HEK293 (cell line): ENCODE data around the gene ACAP2.

Experiments
- CTCF ChIA-PET: fragments of 350-600 bp; formaldehyde crosslinking; extraction: SDS; loops from one replicate; lab custom pipeline; 2021; ENCODE audit warnings: antibody characterized with exemption; lab: Yijun Ruan, JAX
- POLR2A ChIA-PET: fragments of 300-600 bp; formaldehyde crosslinking; extraction: SDS; loops from one replicate; lab custom pipeline; 2020; ENCODE audit warnings: antibody characterized with exemption, inconsistent platforms; lab: Yijun Ruan, JAX
- H3K27ac ChIP-seq: fragments of 200-500 bp; sonication (Bioruptor generic); 2 replicates; pipeline ENCODE4 v1.5.1; 2014; ENCODE audit warnings: low read depth, low read length, control low read depth, inconsistent platforms; ENCODE audit errors: extremely low read depth
- H3K36me3 ChIP-seq, 2 experiments: fragments of 200-500 bp in 1 of 2; sonication (Bioruptor generic) in 1 of 2; 1 replicate in 1 of 2; 2 replicates in 1 of 2; pipeline ENCODE4 v1.5.1; 2014 to 2017; ENCODE audit warnings: inconsistent platforms in 2 of 2, low read length in 2 of 2; ENCODE audit not compliant: control insufficient read depth in 2 of 2, insufficient read depth in 1 of 2
- H3K4me1 ChIP-seq: fragments of 200-500 bp; sonication (Bioruptor generic); 2 replicates; pipeline ENCODE4 v1.5.1; 2014; ENCODE audit warnings: mild to moderate bottlenecking, low read length, inconsistent platforms; ENCODE audit not compliant: control insufficient read depth, insufficient read depth
- H3K4me3 ChIP-seq: 2 replicates; pipeline ENCODE4 v1.5.1; 2011; ENCODE audit warnings: low read depth, mild to moderate bottlenecking, control low read depth, low read length, moderate library complexity
- H3K9me3 ChIP-seq: fragments of 200-500 bp; sonication (Bioruptor generic); 2 replicates; pipeline ENCODE4 v1.5.1; 2014; ENCODE audit warnings: low read depth, low read length, inconsistent platforms; ENCODE audit not compliant: control insufficient read depth, insufficient read depth
- BCL11B ChIP-seq: fragments of 450-650 bp; formaldehyde crosslinking; IDR thresholded peaks from 2 replicates; pipeline ENCODE4 v1.5.1; 2016; ENCODE audit warnings: low read depth, missing biosample characterization, missing genetic modification characterization
- KLF9 ChIP-seq: fragments of 450-650 bp; formaldehyde crosslinking; IDR thresholded peaks from 2 replicates; pipeline ENCODE4 v1.5.1; 2016; ENCODE audit warnings: missing biosample characterization, missing genetic modification characterization, low read depth
- OVOL3 ChIP-seq: fragments of 450-650 bp; formaldehyde crosslinking; IDR thresholded peaks from 2 replicates; pipeline ENCODE4 v1.5.1; 2016; ENCODE audit warnings: missing biosample characterization, missing genetic modification characterization
- PRDM4 ChIP-seq: fragments of 450-650 bp; formaldehyde crosslinking; IDR thresholded peaks from 2 replicates; pipeline ENCODE4 v1.5.1; 2017; ENCODE audit warnings: missing biosample characterization, missing genetic modification characterization
- SP2 ChIP-seq: fragments of 450-650 bp; formaldehyde crosslinking; IDR thresholded peaks from 2 replicates; pipeline ENCODE4 v1.5.1; 2016; ENCODE audit warnings: missing biosample characterization, missing genetic modification characterization
- TRIM28 ChIP-seq: IDR thresholded peaks from 2 replicates; pipeline ENCODE4 v1.6.1; 2011; ENCODE audit warnings: low read length, control low read depth, borderline replicate concordance
- ZFHX2 ChIP-seq: fragments of 450-650 bp; formaldehyde crosslinking; conservative IDR thresholded peaks from 2 replicates; pipeline ENCODE4 v1.5.1; 2016; ENCODE audit warnings: missing biosample characterization, missing genetic modification characterization
- ZNF133 ChIP-seq: fragments of 450-650 bp; formaldehyde crosslinking; IDR thresholded peaks from 2 replicates; pipeline ENCODE4 v1.5.1; 2016; ENCODE audit warnings: missing biosample characterization, missing genetic modification characterization
- ZNF155 ChIP-seq: fragments of 450-650 bp; formaldehyde crosslinking; IDR thresholded peaks from 2 replicates; pipeline ENCODE4 v1.5.1; 2016; ENCODE audit warnings: missing biosample characterization, missing genetic modification characterization
- ZNF184 ChIP-seq: fragments of 450-650 bp; IDR thresholded peaks from 2 replicates; pipeline ENCODE4 v1.5.1; 2018; ENCODE audit warnings: missing biosample characterization, mild to moderate bottlenecking, missing genetic modification characterization
- ZNF211 ChIP-seq: fragments of 450-650 bp; formaldehyde crosslinking; IDR thresholded peaks from 2 replicates; pipeline ENCODE4 v1.5.1; 2016; ENCODE audit warnings: low read depth, missing biosample characterization, missing genetic modification characterization
- ZNF341 ChIP-seq: fragments of 450-650 bp; formaldehyde crosslinking; IDR thresholded peaks from 2 replicates; pipeline ENCODE4; 2016; ENCODE audit warnings: low read depth, missing biosample characterization, missing genetic modification characterization
- ZNF391 ChIP-seq: fragments of 450-650 bp; formaldehyde crosslinking; IDR thresholded peaks from 2 replicates; pipeline ENCODE4 v1.5.1; 2016; ENCODE audit warnings: low read depth, missing biosample characterization, missing genetic modification characterization, borderline replicate concordance
- ZNF416 ChIP-seq: fragments of 450-650 bp; formaldehyde crosslinking; IDR thresholded peaks from 2 replicates; pipeline ENCODE4 v1.5.1; 2016; ENCODE audit warnings: missing biosample characterization, missing genetic modification characterization
- ZNF473 ChIP-seq: fragments of 450-650 bp; formaldehyde crosslinking; IDR thresholded peaks from 2 replicates; pipeline ENCODE4 v1.5.1; 2017; ENCODE audit warnings: missing biosample characterization, missing genetic modification characterization
- ZNF510 ChIP-seq: fragments of 450-650 bp; formaldehyde crosslinking; IDR thresholded peaks from 2 replicates; pipeline ENCODE4 v1.5.1; 2018; ENCODE audit warnings: mild to moderate bottlenecking, missing genetic modification characterization, missing biosample characterization; ENCODE audit not compliant: insufficient replicate concordance
- ZNF529 ChIP-seq: fragments of 450-650 bp; formaldehyde crosslinking; IDR thresholded peaks from 2 replicates; pipeline ENCODE4 v1.5.1; 2017; ENCODE audit warnings: missing genetic modification characterization, missing biosample characterization; ENCODE audit not compliant: insufficient replicate concordance
- ZNF548 ChIP-seq: fragments of 450-650 bp; formaldehyde crosslinking; IDR thresholded peaks from 2 replicates; pipeline ENCODE4 v1.5.1; 2016; ENCODE audit warnings: missing biosample characterization, missing genetic modification characterization
- ZNF571 ChIP-seq: fragments of 450-650 bp; formaldehyde crosslinking; IDR thresholded peaks from 2 replicates; pipeline ENCODE4 v1.5.0; 2017; ENCODE audit warnings: missing biosample characterization, missing genetic modification characterization
- ZNF585B ChIP-seq: fragments of 450-650 bp; formaldehyde crosslinking; IDR thresholded peaks from 2 replicates; pipeline ENCODE4 v1.5.1; 2016; ENCODE audit warnings: missing biosample characterization, missing genetic modification characterization
- TF ChIP-seq, protein P1 (sequence below): fragments of 450-650 bp; formaldehyde crosslinking; IDR thresholded peaks from 2 replicates; pipeline ENCODE4 v1.5.1; 2016; ENCODE audit warnings: missing biosample characterization, missing genetic modification characterization

Gene ACAP2

GRCh38 chr3:195259475-195260279, 183.1 kb downstream of the ACAP2 start (continued):
- TF ChIP-seq ZNF184 (tag by site-specific recombination), result no peak
- no peak for TF ChIP-seq ZNF473 (tag by site-specific recombination)
- TF ChIP-seq SP2, result peak; percentile 62
- TF ChIP-seq ZNF529 (tag by site-specific recombination), result no peak
- TF ChIP-seq ZFHX2 (tag by site-specific recombination), result peak; percentile 83
- TF ChIP-seq ZNF585B (tag by site-specific recombination), result no peak
- TF ChIP-seq ZNF155 (tag by site-specific recombination), result no peak
- TF ChIP-seq OVOL3 (tag by site-specific recombination), result no peak

- peak overlapping the region; percentile 93 for H3K27ac ChIP-seq
- POLR2A ChIA-PET, result interaction anchor here (1.3 to 1.8 kb wide), 2 partner anchors 11 to 573 kb away, joined by 3 to 4 read pairs; partner anchors contain the start of gene FAM43A
- peaks cover 7% of the 10 kb centered on the region for H3K4me1 ChIP-seq
- H3K4me3 ChIP-seq, result peak overlapping the region; percentile 51
- TF ChIP-seq, protein P1, sequence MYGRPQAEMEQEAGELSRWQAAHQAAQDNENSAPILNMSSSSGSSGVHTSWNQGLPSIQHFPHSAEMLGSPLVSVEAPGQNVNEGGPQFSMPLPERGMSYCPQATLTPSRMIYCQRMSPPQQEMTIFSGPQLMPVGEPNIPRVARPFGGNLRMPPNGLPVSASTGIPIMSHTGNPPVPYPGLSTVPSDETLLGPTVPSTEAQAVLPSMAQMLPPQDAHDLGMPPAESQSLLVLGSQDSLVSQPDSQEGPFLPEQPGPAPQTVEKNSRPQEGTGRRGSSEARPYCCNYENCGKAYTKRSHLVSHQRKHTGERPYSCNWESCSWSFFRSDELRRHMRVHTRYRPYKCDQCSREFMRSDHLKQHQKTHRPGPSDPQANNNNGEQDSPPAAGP (tag by site-specific recombination), result no peak
- TF ChIP-seq TRIM28, result 0 out of 2 replicates have a peak, but pooled peaks have one; percentile 44
- TF ChIP-seq, all 188 proteins: peak for 1
- CTCF ChIA-PET, result interaction anchor here (0.6 to 1.5 kb wide), 2 partner anchors 256 to 577 kb away, joined by 3 to 6 read pairs; no protein-coding TSS in a partner anchor
- Histone ChIP-seq H3K9me3 (no peaks in the 10 kb centered on the region), H3K36me3 (peaks cover 0 to 5% of the 10 kb centered on the region in 2 experiments; a peak in 1 of 3 replicates)
These were observed 183.7 kb downstream of the ACAP2 start for GRCh38 chr3:195259154-195259474.

GRCh38 chr3:195258449-195259153, 184.2 kb downstream of the ACAP2 start:
- Histone ChIP-seq H3K27ac (peak overlapping the region; percentile 93; the same call in 1 of the 2 replicates), H3K4me3 (no peak overlapping the region), H3K36me3 (peaks cover 0 to 5% of the 10 kb centered on the region in 2 experiments; a peak in 1 of 3 replicates), H3K4me1 (peaks cover 7% of the 10 kb centered on the region), H3K9me3 (no peaks in the 10 kb centered on the region)
- TF ChIP-seq ZNF133 (tag by site-specific recombination) (no peak), ZNF548 (0 out of 2 replicates have a peak, but pooled peaks have one; percentile 27)
- ChIA-PET CTCF (interaction anchor here (0.6 to 1.5 kb wide), 3 partner anchors 122 to 576 kb away, joined by 3 to 6 read pairs (median 3); no protein-coding TSS in a partner anchor), POLR2A (interaction anchor here (1.3 to 1.8 kb wide), 2 partner anchors 12 to 572 kb away, joined by 3 to 4 read pairs; partner anchors contain the start of gene FAM43A)

GRCh38 chr3:195257454-195258448, 185.1 kb downstream of the ACAP2 start:
- ChIA-PET POLR2A (interaction anchor here (1.3 to 1.8 kb wide), 3 partner anchors 13 to 575 kb away, joined by 3 to 4 read pairs (median 3); partner anchors contain the start of gene FAM43A), CTCF (interaction anchor here (0.6 to 2.1 kb wide), 3 partner anchors 121 to 575 kb away, joined by 3 to 8 read pairs (median 6); no protein-coding TSS in a partner anchor)
- H3K27ac ChIP-seq, result no peak overlapping the region
- peaks cover 0 to 5% of the 10 kb centered on the region in 2 experiments; a peak in 1 of 3 replicates for H3K36me3 ChIP-seq
- no peak overlapping the region for H3K4me3 ChIP-seq
- H3K4me1 ChIP-seq, result peaks cover 7% of the 10 kb centered on the region
- no peaks in the 10 kb centered on the region for H3K9me3 ChIP-seq
- TF ChIP-seq PRDM4 (tag by site-specific recombination) (no peak), ZNF416 (tag by site-specific recombination) (no peak), ZNF211 (tag by site-specific recombination) (no peak), KLF9 (tag by site-specific recombination) (no peak), ZNF571 (tag by site-specific recombination) (no peak), ZNF391 (tag by site-specific recombination) (no peak), ZNF510 (no peak), ZNF341 (tag by site-specific recombination) (no peak), ZNF529 (tag by site-specific recombination) (no peak), BCL11B (tag by site-specific recombination) (no peak)
